ENCODE measurements around the gene GPHN. TPM values are rescaled to one million over a fixed set of nuclear protein-coding genes. Genes with fewer than 3 reads are reported as not detected.

GPHN gene
- polyA plus RNA-seq (2012; ENCODE audit: insufficient read depth, insufficient read length, low read depth): 35.0 TPM

DNA sequence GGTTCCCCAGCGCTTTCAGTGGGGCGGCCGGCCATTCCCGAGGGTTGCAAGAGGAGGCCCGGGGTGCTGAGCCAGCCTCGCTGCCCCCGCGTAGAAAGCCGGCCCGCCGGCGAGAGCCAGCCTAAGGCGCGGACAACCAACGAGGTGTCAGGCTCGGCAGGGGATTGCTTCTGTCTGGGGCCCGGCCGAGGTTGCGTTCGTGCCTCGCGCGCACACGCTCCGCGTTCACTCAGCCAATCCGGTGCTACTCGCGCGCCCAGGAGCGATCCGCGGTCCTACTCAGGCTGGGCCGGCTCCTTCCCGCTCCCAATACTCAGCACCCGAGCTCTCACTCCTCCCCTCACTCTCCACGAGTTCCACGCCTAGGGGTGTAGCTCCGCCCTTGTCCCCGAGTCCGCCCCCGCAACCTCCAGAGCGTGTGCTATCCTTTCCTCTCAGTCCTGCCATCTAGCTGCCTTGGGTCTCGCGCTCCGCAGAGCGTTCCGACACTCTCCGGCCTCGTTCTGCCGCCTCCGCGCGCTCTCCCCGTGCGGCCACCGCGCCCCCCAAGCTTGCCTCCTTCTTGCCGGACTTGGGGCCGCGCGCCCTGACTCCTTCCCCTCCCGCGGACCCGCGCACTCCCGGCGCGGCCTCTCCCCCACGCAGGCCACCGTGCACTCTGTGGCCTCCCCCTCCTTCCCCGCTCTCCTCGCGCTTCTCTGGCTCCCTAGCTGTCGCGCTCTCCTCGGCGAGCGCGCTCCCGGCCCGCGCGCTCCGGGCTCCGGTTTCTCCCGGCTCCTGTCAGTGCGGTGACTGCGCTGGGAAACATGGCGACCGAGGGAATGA is at the start of gene GPHN:
Gene GPHN, plus strand, starts transcription at position 426 of the 825 bp plus-strand sequence.
- Histone ChIP-seq H3K36me3 (no peaks in the 10 kb centered on the region), H3K4me1 (no peaks in the 10 kb centered on the region), H3K4me3 (ENCODE audit: low read depth, low read length) (peak within 1 kb of the TSS; percentile 98), H3K9me3 (no peaks in the 10 kb centered on the region), H3K27me3 (no peaks in the 10 kb centered on the region)
- peak; percentile 97 for DNase-seq
- peak; percentile 33; the same call in 1 of the 2 replicates for TF ChIP-seq CTCF (IDR thresholded peaks at IDR 0.05; ENCODE audit: low read depth, low read length)

DNA sequence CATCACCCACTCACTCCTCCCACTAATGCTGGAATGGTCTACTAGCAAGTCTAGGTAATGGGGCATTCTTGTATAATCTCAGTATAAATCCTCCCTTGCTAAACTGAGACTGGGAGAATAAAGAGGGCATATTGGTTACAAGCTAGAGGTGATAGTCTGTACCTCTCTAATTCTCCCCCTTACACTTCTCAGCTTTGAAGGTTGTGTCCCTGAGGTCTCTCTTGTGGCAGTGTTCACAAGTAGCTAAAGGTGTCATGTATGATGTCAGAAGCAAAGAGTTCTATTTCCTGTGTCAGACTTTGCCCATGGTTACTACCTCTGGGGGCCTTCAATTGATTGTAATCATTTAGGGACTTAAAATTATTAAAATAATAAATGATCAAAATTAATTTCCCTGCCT is 48.3 kb upstream of the GPHN start:
- Histone ChIP-seq H3K9me3 (no peaks in the 10 kb centered on the region; the same call in 1 of the 2 replicates), H3K27me3 (no peaks in the 10 kb centered on the region), H3K4me1 (no peaks in the 10 kb centered on the region), H3K36me3 (no peaks in the 10 kb centered on the region), H3K4me3 (ENCODE audit: low read depth, low read length) (no peak overlapping the region)
- TF ChIP-seq CTCF (IDR thresholded peaks at IDR 0.05; ENCODE audit: low read depth, low read length): no peak
- DNase-seq: no peak

- H3K4me1 ChIP-seq: no peaks in the 10 kb centered on the region
- no peak overlapping the region for H3K4me3 ChIP-seq (ENCODE audit: low read depth, low read length)
- no peak for TF ChIP-seq CTCF (IDR thresholded peaks at IDR 0.05; ENCODE audit: low read depth, low read length)
- no peaks in the 10 kb centered on the region for H3K36me3 ChIP-seq
- H3K9me3 ChIP-seq: no peaks in the 10 kb centered on the region; the same call in 1 of the 2 replicates
- no peak for DNase-seq
- H3K27me3 ChIP-seq: no peaks in the 10 kb centered on the region
These were observed 43.7 kb upstream of the GPHN start for GRCh38 chr14:66464261-66464660.

- H3K9me3 ChIP-seq: no peaks in the 10 kb centered on the region; the same call in 1 of the 2 replicates
These were observed 39.1 kb upstream of the GPHN start for GRCh38 chr14:66468778-66469367.

GRCh38 chr14:66471584-66471983 is 36.4 kb upstream of the GPHN start:
- DNase-seq: no peak
- no peak overlapping the region for H3K4me3 ChIP-seq (ENCODE audit: low read depth, low read length)
- H3K27me3 ChIP-seq: no peaks in the 10 kb centered on the region
- no peaks in the 10 kb centered on the region for H3K4me1 ChIP-seq
- no peak for TF ChIP-seq CTCF (IDR thresholded peaks at IDR 0.05; ENCODE audit: low read depth, low read length)
- H3K9me3 ChIP-seq: no peaks in the 10 kb centered on the region; the same call in 1 of the 2 replicates
- no peaks in the 10 kb centered on the region for H3K36me3 ChIP-seq

More at GRCh38 chr14:66468778-66469367, 39.1 kb upstream of the GPHN start:
- Histone ChIP-seq H3K4me1 (no peaks in the 10 kb centered on the region), H3K27me3 (no peaks in the 10 kb centered on the region), H3K4me3 (ENCODE audit: low read depth, low read length) (no peak overlapping the region), H3K36me3 (no peaks in the 10 kb centered on the region)
- no peak for TF ChIP-seq CTCF (IDR thresholded peaks at IDR 0.05; ENCODE audit: low read depth, low read length)
- no peak for DNase-seq

DNA sequence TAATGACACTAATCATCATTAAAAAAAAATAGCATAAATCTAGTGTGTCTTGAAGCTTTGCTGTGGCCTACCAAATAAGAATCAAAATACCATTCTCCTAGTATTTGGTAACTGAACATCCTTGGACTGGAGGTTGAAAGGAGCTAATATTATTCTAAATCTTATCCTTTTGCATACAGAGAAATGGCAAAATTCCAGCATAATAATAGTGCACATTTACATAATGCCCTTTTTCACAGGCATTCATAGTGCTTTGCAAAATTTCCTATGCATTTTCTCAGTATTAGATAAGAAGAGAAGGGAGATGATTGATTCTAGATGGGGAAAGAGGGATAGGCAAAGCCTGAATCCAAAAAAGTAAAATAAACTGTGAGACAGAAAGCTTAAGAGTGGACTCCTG is 35.7 kb upstream of the GPHN start:
- H3K4me3 ChIP-seq (ENCODE audit: low read depth, low read length): no peak overlapping the region
- H3K9me3 ChIP-seq: no peaks in the 10 kb centered on the region; the same call in 1 of the 2 replicates
- no peak for TF ChIP-seq CTCF (IDR thresholded peaks at IDR 0.05; ENCODE audit: low read depth, low read length)
- no peak for DNase-seq
- no peaks in the 10 kb centered on the region for H3K36me3 ChIP-seq
- no peaks in the 10 kb centered on the region for H3K27me3 ChIP-seq
- H3K4me1 ChIP-seq: peaks cover under 1% of the 10 kb centered on the region

All from BE2C (cell line).